ENCODE measurements around the gene NUP214. TPM values are rescaled to one million over a fixed set of nuclear protein-coding genes. Genes with fewer than 3 reads are reported as not detected.
"Not testable (repeated sequence)": the region's sequence is repeated elsewhere in the genome, so short reads cannot be mapped to it uniquely, and the experiment has no call there.

The NUP214 gene
- total and polyA plus RNA-seq, 4 donors: 16.6 to 44.3 (median 34.0) TPM

DNA sequence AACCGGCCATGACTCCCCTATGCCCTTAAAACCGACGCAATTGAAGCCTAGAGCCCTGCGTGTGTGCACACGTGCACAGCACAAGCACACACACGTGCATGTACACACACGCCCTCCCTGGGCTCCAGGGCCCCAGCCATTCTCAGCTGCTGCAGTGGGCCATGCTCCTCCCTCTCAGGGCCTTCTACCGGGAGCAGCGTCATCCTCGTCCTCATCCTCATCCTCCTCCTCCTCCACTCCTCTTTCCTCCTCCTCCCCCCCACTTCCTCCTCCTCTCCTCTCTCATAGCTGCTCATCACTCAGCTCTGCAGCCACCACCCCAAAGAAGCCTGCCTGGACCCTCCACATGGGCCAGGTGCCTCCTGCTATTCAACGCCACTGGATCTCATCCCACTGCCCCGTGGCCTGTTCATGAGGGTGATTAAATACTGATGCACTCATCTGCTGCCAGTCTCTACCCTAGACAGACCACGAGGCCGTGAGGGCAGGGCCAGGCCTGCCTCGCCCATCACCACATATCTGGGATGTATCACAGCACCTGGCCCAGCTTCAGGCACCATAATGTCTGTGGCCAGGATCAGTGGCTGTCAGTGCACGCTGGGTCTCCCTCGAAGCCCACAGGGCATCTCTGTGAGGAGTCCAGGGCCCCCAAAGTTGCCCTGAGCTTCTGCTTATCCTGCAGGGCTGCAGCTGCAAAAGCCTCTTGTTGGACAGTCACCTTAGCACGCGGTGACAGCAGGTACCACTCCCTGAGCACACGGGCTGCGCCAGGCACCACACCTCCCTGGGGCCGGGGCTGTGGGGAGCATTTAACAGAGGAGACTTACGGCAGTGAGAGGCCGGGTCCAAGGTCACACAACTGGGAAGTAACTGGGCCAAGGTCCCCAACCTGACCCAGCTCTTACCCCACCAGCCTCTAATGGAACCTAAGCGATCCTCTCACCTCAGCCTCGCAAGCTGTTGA, 141.2 kb downstream of the NUP214 start:
- Histone ChIP-seq H3K4me1 (ENCODE audit: control insufficient read depth, insufficient read depth, low read length) (peaks cover 15% of the 10 kb centered on the region), H3K4me3 (ENCODE audit: low read depth, low read length) (no peak overlapping the region), H3K27ac (ENCODE audit: low read depth, low read length) (no peak overlapping the region), H3K27me3 (ENCODE audit: control insufficient read depth, insufficient read depth, low read length) (no peaks in the 10 kb centered on the region), H3K36me3 (ENCODE audit: control insufficient read depth, insufficient read depth, low read length) (peaks cover 12% of the 10 kb centered on the region), H3K9me3 (ENCODE audit: control insufficient read depth, insufficient read depth, low read length) (no peaks in the 10 kb centered on the region)
- 81% methylated on average over 22 of the region's 26 CpGs for WGBS (ENCODE audit: insufficient coverage)
- DNase-seq (ENCODE audit: low read depth in 4 of 6, low spot score in 6 of 6): no peak

DNA sequence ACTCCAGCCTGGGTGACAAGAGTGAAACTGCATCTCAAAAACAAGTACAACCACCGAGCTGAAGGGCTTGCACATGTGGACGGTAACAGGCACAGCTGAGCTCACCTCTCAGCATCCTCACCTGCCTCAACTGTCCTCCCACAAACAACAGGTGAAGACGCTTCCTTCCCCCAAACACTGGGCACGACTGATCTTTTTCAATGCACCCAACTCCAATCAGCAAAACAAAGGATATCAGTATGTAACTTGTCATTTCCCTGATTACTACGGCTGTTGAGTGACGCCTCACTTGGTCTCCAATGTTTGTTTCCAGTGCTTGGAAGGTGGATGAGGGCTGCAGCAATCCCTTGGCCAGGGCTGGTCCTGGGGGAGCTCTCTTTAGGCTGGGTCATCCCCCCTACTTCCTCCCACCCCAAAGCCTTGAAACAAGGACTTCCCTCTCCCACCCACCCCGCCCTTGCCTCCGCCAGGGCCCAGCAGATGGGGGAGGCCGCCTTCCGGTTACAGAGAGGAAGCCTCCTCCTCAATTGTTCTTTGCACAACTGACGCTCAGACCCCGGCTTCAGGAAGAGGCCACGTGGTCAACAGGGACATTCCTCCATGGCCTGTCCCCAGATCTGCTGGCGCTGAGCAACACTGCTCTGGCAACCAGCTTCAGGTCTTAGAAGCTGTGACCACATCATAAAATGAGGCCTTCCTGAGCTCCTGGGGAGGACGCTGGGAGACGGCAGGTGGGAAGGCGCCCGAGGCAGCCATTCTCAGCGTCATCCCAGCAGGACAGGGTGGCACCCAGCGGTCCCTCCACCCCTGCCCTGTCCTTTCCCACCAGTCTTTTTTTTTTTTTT, 145.0 kb downstream of the NUP214 start:
- peak overlapping the region; percentile 67 for H3K27ac ChIP-seq (ENCODE audit: low read depth, low read length)
- H3K4me3 ChIP-seq (ENCODE audit: low read depth, low read length): no peak overlapping the region
- no peak for DNase-seq (ENCODE audit: low read depth in 4 of 6, low spot score in 6 of 6)
- 66% methylated on average over 10 of the region's 20 CpGs for WGBS (ENCODE audit: insufficient coverage)
- H3K4me1 ChIP-seq (ENCODE audit: control insufficient read depth, insufficient read depth, low read length): peaks cover 36% of the 10 kb centered on the region
- H3K27me3 ChIP-seq (ENCODE audit: control insufficient read depth, insufficient read depth, low read length): peaks cover 12% of the 10 kb centered on the region
- H3K36me3 ChIP-seq (ENCODE audit: control insufficient read depth, insufficient read depth, low read length): peaks cover 19% of the 10 kb centered on the region
- no peaks in the 10 kb centered on the region for H3K9me3 ChIP-seq (ENCODE audit: control insufficient read depth, insufficient read depth, low read length)

DNA sequence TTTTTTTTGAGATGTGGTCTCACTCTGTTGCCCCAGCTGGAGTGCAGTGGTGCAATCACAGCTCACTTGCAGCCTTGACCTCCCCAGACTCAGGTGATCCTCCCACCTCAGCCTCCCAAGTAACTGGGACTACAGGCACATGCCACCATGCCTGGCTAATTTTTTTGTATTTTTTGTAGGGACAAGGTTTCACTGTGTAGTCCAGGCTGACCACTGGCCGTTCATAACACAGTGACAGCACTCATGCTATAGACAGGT, 145.6 kb downstream of the NUP214 start:
- WGBS (ENCODE audit: insufficient coverage): 86% methylated on average over 1 of the region's 1 CpG
- peak overlapping the region; percentile 67 for H3K27ac ChIP-seq (ENCODE audit: low read depth, low read length)
- peaks cover 20% of the 10 kb centered on the region for H3K36me3 ChIP-seq (ENCODE audit: control insufficient read depth, insufficient read depth, low read length)
- DNase-seq (ENCODE audit: low read depth in 4 of 6, low spot score in 6 of 6); H3K9me3 ChIP-seq (ENCODE audit: control insufficient read depth, insufficient read depth, low read length); H3K4me3 ChIP-seq (ENCODE audit: low read depth, low read length): not testable (repeated sequence)
- H3K4me1 ChIP-seq (ENCODE audit: control insufficient read depth, insufficient read depth, low read length): peaks cover 41% of the 10 kb centered on the region
- H3K27me3 ChIP-seq (ENCODE audit: control insufficient read depth, insufficient read depth, low read length): peaks cover 17% of the 10 kb centered on the region

DNA sequence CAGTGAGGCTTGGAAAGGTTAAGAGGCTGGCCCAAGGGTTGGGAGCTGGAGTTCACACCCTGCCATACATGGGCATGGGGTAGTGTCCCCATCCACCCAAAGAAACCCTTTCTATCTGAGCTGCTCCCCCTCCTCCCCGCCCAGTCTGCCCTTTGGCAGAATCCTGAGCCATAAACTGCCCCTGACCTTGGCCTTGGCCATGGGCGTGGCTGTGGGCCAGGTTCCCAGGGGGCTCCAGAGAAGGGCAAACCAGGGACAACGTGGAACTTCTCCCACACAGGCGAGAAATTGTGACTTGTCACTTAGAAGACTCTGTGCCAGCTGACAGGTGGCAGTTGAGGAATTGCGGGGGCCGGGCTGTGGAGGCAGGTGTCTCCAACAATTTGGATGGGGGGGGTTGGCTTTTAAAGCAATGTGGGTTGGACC, 146.1 kb downstream of the NUP214 start:
- H3K9me3 ChIP-seq (ENCODE audit: control insufficient read depth, insufficient read depth, low read length): no peaks in the 10 kb centered on the region
- no peak overlapping the region for H3K4me3 ChIP-seq (ENCODE audit: low read depth, low read length)
- no peak for DNase-seq (ENCODE audit: low read depth in 4 of 6, low spot score in 6 of 6)
- peaks cover 16% of the 10 kb centered on the region for H3K36me3 ChIP-seq (ENCODE audit: control insufficient read depth, insufficient read depth, low read length)
- 84% methylated on average over 6 of the region's 6 CpGs for WGBS (ENCODE audit: insufficient coverage)
- H3K4me1 ChIP-seq (ENCODE audit: control insufficient read depth, insufficient read depth, low read length): peaks cover 41% of the 10 kb centered on the region
- H3K27ac ChIP-seq (ENCODE audit: low read depth, low read length): peak overlapping the region; percentile 54
- H3K27me3 ChIP-seq (ENCODE audit: control insufficient read depth, insufficient read depth, low read length): peaks cover 22% of the 10 kb centered on the region

- Histone ChIP-seq H3K9me3 (ENCODE audit: control insufficient read depth, insufficient read depth, low read length) (no peaks in the 10 kb centered on the region), H3K27ac (ENCODE audit: low read depth, low read length) (no peak overlapping the region), H3K27me3 (ENCODE audit: control insufficient read depth, insufficient read depth, low read length) (peaks cover 22% of the 10 kb centered on the region), H3K4me3 (ENCODE audit: low read depth, low read length) (no peak overlapping the region), H3K36me3 (ENCODE audit: control insufficient read depth, insufficient read depth, low read length) (peaks cover 16% of the 10 kb centered on the region), H3K4me1 (ENCODE audit: control insufficient read depth, insufficient read depth, low read length) (peaks cover 40% of the 10 kb centered on the region)
- no peak for DNase-seq (ENCODE audit: low read depth in 4 of 6, low spot score in 6 of 6)
- 83% methylated on average over 1 of the region's 3 CpGs for WGBS (ENCODE audit: insufficient coverage)
Observed at GRCh38 chr9:131272212-131272611, 146.8 kb downstream of the NUP214 start.

DNA sequence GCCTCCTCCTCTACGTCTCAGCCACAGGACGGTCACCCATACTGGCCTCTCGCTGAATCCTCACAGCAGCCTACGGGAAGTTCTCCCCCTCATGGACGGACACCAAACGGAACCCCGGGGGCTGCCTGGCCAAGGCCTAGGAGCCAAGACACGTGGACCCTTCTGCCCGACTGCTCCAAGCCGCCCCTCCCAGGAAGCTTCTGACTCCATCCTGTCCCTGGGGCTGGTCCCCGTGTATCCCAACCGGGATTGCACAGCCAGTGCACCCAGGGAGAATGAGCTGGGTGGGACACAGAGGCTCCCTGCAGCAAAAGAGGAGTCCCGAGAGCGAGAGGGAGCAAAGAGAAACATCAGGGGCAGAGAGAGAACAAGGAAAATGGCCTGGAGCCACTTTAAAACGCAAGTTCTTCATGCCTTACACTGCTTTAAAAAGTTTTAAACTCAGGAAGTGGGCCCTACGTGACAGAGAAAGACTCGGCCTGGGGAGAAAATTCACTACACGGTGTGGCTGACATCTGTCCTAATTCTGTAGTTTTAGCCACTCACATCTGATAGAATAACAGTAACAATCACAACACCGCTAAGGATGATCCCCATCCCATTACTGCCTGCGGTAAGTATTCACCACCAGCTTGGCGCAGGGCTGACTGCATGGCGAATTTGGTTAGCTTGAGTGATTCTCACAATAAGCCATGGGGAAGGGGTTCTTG, 147.9 kb downstream of the NUP214 start:
- Histone ChIP-seq H3K27me3 (ENCODE audit: control insufficient read depth, insufficient read depth, low read length) (peaks cover 22% of the 10 kb centered on the region), H3K36me3 (ENCODE audit: control insufficient read depth, insufficient read depth, low read length) (peaks cover 16% of the 10 kb centered on the region), H3K4me1 (ENCODE audit: control insufficient read depth, insufficient read depth, low read length) (peaks cover 40% of the 10 kb centered on the region), H3K27ac (ENCODE audit: low read depth, low read length) (peak overlapping the region; percentile 67), H3K9me3 (ENCODE audit: control insufficient read depth, insufficient read depth, low read length) (no peaks in the 10 kb centered on the region), H3K4me3 (ENCODE audit: low read depth, low read length) (peak overlapping the region; percentile 3)
- 90% methylated on average over 19 of the region's 22 CpGs for WGBS (ENCODE audit: insufficient coverage)
- DNase-seq (ENCODE audit: low read depth in 4 of 6, low spot score in 6 of 6): no peak

- Histone ChIP-seq H3K4me1 (ENCODE audit: control insufficient read depth, insufficient read depth, low read length) (peaks cover 41% of the 10 kb centered on the region), H3K9me3 (ENCODE audit: control insufficient read depth, insufficient read depth, low read length) (no peaks in the 10 kb centered on the region), H3K36me3 (ENCODE audit: control insufficient read depth, insufficient read depth, low read length) (peaks cover 16% of the 10 kb centered on the region), H3K27ac (ENCODE audit: low read depth, low read length) (peak overlapping the region; percentile 67), H3K27me3 (ENCODE audit: control insufficient read depth, insufficient read depth, low read length) (peaks cover 22% of the 10 kb centered on the region), H3K4me3 (ENCODE audit: low read depth, low read length) (no peak overlapping the region)
- no peak for DNase-seq (ENCODE audit: low read depth in 4 of 6, low spot score in 6 of 6)
- 70% methylated on average over 10 of the region's 13 CpGs for WGBS (ENCODE audit: insufficient coverage)
Observed at GRCh38 chr9:131273856-131274673, 148.7 kb downstream of the NUP214 start.

DNA sequence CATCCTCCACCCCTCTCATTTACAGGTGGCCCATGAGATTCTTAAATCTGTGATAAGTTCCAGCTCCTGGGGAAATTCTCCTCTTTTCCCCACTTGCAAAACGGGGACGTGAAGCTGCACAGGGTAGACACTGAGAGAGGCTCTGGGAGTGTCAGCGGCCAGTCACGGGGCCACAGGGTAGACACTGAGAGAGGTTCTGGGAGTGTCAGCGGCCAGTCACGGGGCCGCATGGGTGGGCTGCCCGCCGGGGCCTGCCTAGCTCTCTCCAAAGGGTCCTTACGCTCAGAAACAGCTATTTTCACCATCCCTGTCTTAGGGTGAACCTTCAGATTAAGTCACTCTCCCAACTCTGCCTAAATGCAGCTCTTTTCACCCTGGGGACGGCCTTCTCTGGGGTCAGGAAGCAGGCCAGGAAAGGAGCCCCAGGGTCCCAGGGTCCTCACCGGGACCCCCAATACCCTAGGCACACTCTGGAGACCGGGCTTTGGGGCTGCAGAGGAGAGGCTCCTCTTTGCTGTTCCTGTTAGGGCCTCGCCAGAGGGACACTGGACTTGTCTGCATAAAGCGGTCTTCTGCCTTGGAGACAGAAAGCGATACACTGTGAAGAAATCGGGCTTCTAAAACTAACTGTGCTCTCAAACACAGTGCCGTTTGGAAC, 149.4 kb downstream of the NUP214 start:
- DNase-seq (ENCODE audit: low read depth in 4 of 6, low spot score in 6 of 6): no peak
- Histone ChIP-seq H3K27me3 (ENCODE audit: control insufficient read depth, insufficient read depth, low read length) (peaks cover 22% of the 10 kb centered on the region), H3K36me3 (ENCODE audit: control insufficient read depth, insufficient read depth, low read length) (peaks cover 16% of the 10 kb centered on the region), H3K4me3 (ENCODE audit: low read depth, low read length) (peak overlapping the region; percentile 19), H3K27ac (ENCODE audit: low read depth, low read length) (peak overlapping the region; percentile 67), H3K4me1 (ENCODE audit: control insufficient read depth, insufficient read depth, low read length) (peaks cover 41% of the 10 kb centered on the region), H3K9me3 (ENCODE audit: control insufficient read depth, insufficient read depth, low read length) (no peaks in the 10 kb centered on the region)
- WGBS (ENCODE audit: insufficient coverage): 86% methylated on average over 16 of the region's 18 CpGs
